Liver (tissue), 3 donors: ENCODE results near the gene PIANP.
A peak's percentile ranks its signal among the peaks of the same experiment; 100 is the strongest.

Experiments used
- CTCF ChIP-seq: fragments of 150-350 bp; IDR thresholded peaks from 2 replicates; pipeline ENCODE4 v1.5.1; 2017; ENCODE audit warnings: improper control_type of control experiment, low read depth, low read length; ENCODE audit not compliant: missing input control
- JUND ChIP-seq, 2 donors: IDR thresholded peaks; 2 replicates each; pipeline ENCODE4 v1.6.1; 2016; ENCODE audit warnings: antibody characterized with exemption in 2 of 2
- donor health status: healthy.
- donor health status: healthy.

DNA sequence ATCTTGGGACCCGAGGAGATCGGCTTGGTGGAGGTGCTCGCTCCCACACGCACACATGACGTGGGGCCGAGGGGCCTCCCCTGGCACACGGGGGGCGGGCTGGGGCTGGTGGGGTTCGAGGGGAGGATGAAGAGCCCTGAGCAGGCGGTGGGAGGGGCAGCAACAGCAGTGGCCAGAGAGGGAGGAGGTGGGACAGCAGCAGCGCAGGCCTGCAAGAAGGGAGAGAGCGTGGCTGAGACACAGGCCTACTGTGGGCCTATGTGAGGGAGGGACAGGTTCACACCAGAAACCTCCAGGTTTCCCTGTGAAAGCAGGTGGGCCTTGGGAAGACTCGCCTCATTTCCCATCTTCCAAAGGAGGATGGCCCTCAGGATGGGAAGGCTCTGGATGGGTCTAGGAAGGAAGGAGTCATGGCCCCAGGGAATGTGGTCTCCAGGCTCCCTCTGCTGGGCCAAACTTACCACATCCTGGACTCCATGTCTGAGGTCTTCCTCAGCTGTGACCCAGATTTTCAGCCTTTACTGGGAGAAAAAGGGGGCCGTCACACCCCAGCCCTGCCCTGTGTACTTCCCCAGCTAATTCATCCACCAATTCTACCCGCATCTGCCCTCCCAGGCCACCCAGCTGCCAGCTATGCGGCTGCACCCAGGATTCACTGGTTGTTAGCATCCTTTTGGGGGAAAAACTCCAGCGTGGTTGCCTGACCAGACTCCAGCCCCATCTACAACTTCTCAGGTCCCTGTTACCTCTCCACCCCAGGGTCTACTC lies 2.8 kb downstream of the PIANP start:
- peak; percentile 42 for TF ChIP-seq CTCF
- no peak for TF ChIP-seq JUND (IDR thresholded peaks at IDR 0.05)
